ENCODE data around the gene SPDEF.

SPDEF gene

GRCh38 chr6:34593701-34594100 is 37.6 kb upstream of the SPDEF start:
- ATAC-seq, result no peak

GRCh38 chr6:34592208-34592952 is 36.3 kb upstream of the SPDEF start:
- TF ChIP-seq PPARA (CRISPR knock-in tag; IDR thresholded peaks at IDR 0.05; ENCODE audit: borderline replicate concordance) (no peak), ZNF565 (CRISPR knock-in tag; conservative IDR thresholded peaks at IDR 0.05; ENCODE audit: low read depth) (no peak), ZNF8 (CRISPR knock-in tag; IDR thresholded peaks at IDR 0.05) (no peak), GLIS3 (CRISPR knock-in tag; IDR thresholded peaks at IDR 0.05) (no peak), RARB (CRISPR knock-in tag; IDR thresholded peaks at IDR 0.05) (no peak), PATZ1 (CRISPR knock-in tag; IDR thresholded peaks at IDR 0.05; ENCODE audit: borderline replicate concordance) (no peak), OSR1 (CRISPR knock-in tag; IDR thresholded peaks at IDR 0.05) (no peak), SNAI2 (CRISPR knock-in tag; IDR thresholded peaks at IDR 0.05) (no peak), ZNF70 (CRISPR knock-in tag; IDR thresholded peaks at IDR 0.05) (no peak), BACH2 (CRISPR knock-in tag; IDR thresholded peaks at IDR 0.05; ENCODE audit: borderline replicate concordance) (no peak), CSRNP3 (CRISPR knock-in tag; IDR thresholded peaks at IDR 0.05) (no peak)
- no peak for ATAC-seq

More at GRCh38 chr6:34593701-34594100, 37.6 kb upstream of the SPDEF start:
- TF ChIP-seq ZNF70 (CRISPR knock-in tag; IDR thresholded peaks at IDR 0.05), result no peak
- no peak for TF ChIP-seq ZFP30 (CRISPR knock-in tag; IDR thresholded peaks at IDR 0.05)
- no peak for TF ChIP-seq POU6F1 (CRISPR knock-in tag; IDR thresholded peaks at IDR 0.05; ENCODE audit: borderline replicate concordance, low read depth)

GRCh38 chr6:34589691-34590090 is 33.6 kb upstream of the SPDEF start:
- TF ChIP-seq ZC3H10 (CRISPR knock-in tag; IDR thresholded peaks at IDR 0.05) (no peak), SNAI2 (CRISPR knock-in tag; IDR thresholded peaks at IDR 0.05) (no peak), ARNTL (CRISPR knock-in tag; IDR thresholded peaks at IDR 0.05; ENCODE audit: borderline replicate concordance, low read depth) (no peak)
- ATAC-seq, result no peak

GRCh38 chr6:34589140-34589539 is 33.0 kb upstream of the SPDEF start:
- ATAC-seq, result no peak
- TF ChIP-seq TOX (CRISPR knock-in tag; IDR thresholded peaks at IDR 0.05; ENCODE audit: borderline replicate concordance) (no peak), POU6F1 (CRISPR knock-in tag; IDR thresholded peaks at IDR 0.05; ENCODE audit: borderline replicate concordance, low read depth) (no peak), ARNTL (CRISPR knock-in tag; IDR thresholded peaks at IDR 0.05; ENCODE audit: borderline replicate concordance, low read depth) (no peak), OSR1 (CRISPR knock-in tag; IDR thresholded peaks at IDR 0.05) (no peak), RARB (CRISPR knock-in tag; IDR thresholded peaks at IDR 0.05) (no peak), TCF4 (CRISPR knock-in tag; IDR thresholded peaks at IDR 0.05; ENCODE audit: borderline replicate concordance) (no peak)

GRCh38 chr6:34587851-34588250 is 31.7 kb upstream of the SPDEF start:
- TF ChIP-seq CSDC2 (CRISPR knock-in tag; IDR thresholded peaks at IDR 0.05) (no peak), OSR1 (CRISPR knock-in tag; IDR thresholded peaks at IDR 0.05) (no peak), ZFP3 (CRISPR knock-in tag; IDR thresholded peaks at IDR 0.05) (no peak), BACH2 (CRISPR knock-in tag; IDR thresholded peaks at IDR 0.05; ENCODE audit: borderline replicate concordance) (no peak), ZNF8 (CRISPR knock-in tag; IDR thresholded peaks at IDR 0.05) (no peak), RARB (CRISPR knock-in tag; IDR thresholded peaks at IDR 0.05) (no peak), ZNF70 (CRISPR knock-in tag; IDR thresholded peaks at IDR 0.05) (no peak), CSRNP3 (CRISPR knock-in tag; IDR thresholded peaks at IDR 0.05) (no peak), ZFP30 (CRISPR knock-in tag; IDR thresholded peaks at IDR 0.05) (no peak), TOX (CRISPR knock-in tag; IDR thresholded peaks at IDR 0.05; ENCODE audit: borderline replicate concordance) (no peak), ZC3H10 (CRISPR knock-in tag; IDR thresholded peaks at IDR 0.05) (no peak)
- no peak for ATAC-seq
